PC-9 (cell line): Measurements from ENCODE around the gene MESP2. TPM values are rescaled to one million over a fixed set of nuclear protein-coding genes. Genes with fewer than 3 reads are reported as not detected.

Experiments used
- BruUV-seq: library from RNA; stranded (reverse); fragments of 400-500 nt; replicated peaks from 2 replicates; lab custom pipeline; 2021; lab: Mats Ljungman, UMichigan
- CTCF ChIA-PET: fragments of 300-600 bp; sonication (Branson Sonifier 250); formaldehyde crosslinking; loops from one replicate; lab custom pipeline; 2022; ENCODE audit warnings: antibody characterized with exemption; lab: Charles Lee
- POLR2A ChIA-PET: fragments of 300-600 bp; sonication (Branson Sonifier 250); formaldehyde crosslinking; loops from one replicate; lab custom pipeline; 2022; ENCODE audit warnings: antibody characterized with exemption; ENCODE audit not compliant: unreplicated experiment; lab: Charles Lee
- DNase-seq, 2 experiments: peaks; one replicate each; pipeline versions ENCODE4 v3.0.0 to v3.0.0-alpha.2; 2015 to 2022; ENCODE audit warnings: mixed read lengths in 1 of 2
- H2AFZ ChIP-seq: fragments of 200-600 bp; sonication (generic); 2 replicates; pipeline ENCODE4 v1.8.1; 2017; ENCODE audit warnings: antibody characterized with exemption
- H3F3A ChIP-seq: fragments of 200-600 bp; sonication (generic); 2 replicates; pipeline ENCODE4 v1.8.1; 2017; ENCODE audit warnings: antibody characterized with exemption, mild to moderate bottlenecking, low read depth; ENCODE audit not compliant: insufficient read depth
- H3K27ac ChIP-seq: fragments of 200-600 bp; sonication (generic); 2 replicates; pipeline ENCODE4 v1.6.1; 2016; ENCODE audit warnings: mixed run types
- H3K27me3 ChIP-seq: fragments of 200-600 bp; sonication (generic); 2 replicates; pipeline ENCODE4 v1.6.1; 2016; ENCODE audit warnings: low read depth, mixed run types; ENCODE audit not compliant: insufficient read depth
- H3K36me3 ChIP-seq: fragments of 200-600 bp; sonication (generic); 2 replicates; pipeline ENCODE4 v1.6.1; 2016; ENCODE audit warnings: low read depth, mixed run types
- H3K4me1 ChIP-seq: fragments of 200-600 bp; sonication (generic); replicated peaks from 2 replicates; pipeline ENCODE4 v1.6.1; 2016; ENCODE audit warnings: mixed run types; ENCODE audit not compliant: insufficient read depth
- H3K4me2 ChIP-seq: fragments of 200-600 bp; sonication (generic); 2 replicates; pipeline ENCODE4 v1.6.1; 2017; ENCODE audit warnings: mixed run types
- H3K4me3 ChIP-seq: fragments of 200-600 bp; sonication (generic); 2 replicates; pipeline ENCODE4 v1.6.1; 2016; ENCODE audit warnings: mixed run types
- H3K79me2 ChIP-seq: fragments of 200-600 bp; sonication (generic); 2 replicates; pipeline ENCODE4 v1.6.1; 2017; ENCODE audit warnings: low read depth, mixed run types
- H3K9me2 ChIP-seq: fragments of 200-600 bp; sonication (generic); 2 replicates; pipeline ENCODE4 v1.8.1; 2017; ENCODE audit warnings: mild to moderate bottlenecking; ENCODE audit not compliant: insufficient read depth
- H3K9me3 ChIP-seq: fragments of 200-600 bp; sonication (generic); 2 replicates; pipeline ENCODE4 v1.8.1; 2016; ENCODE audit warnings: low read depth; ENCODE audit not compliant: insufficient read depth
- H4K20me1 ChIP-seq: fragments of 200-600 bp; sonication (generic); 2 replicates; pipeline ENCODE4 v1.8.1; 2017; ENCODE audit not compliant: insufficient read depth
- CTCF ChIP-seq: fragments of 200-600 bp; sonication (generic); conservative IDR thresholded peaks from 2 replicates; pipeline ENCODE4 v1.6.1; 2017; ENCODE audit warnings: mixed run types, antibody characterized with exemption, mild to moderate bottlenecking, moderate library complexity
- EZH2 ChIP-seq: fragments of 200-600 bp; sonication (generic); IDR thresholded peaks from 2 replicates; pipeline ENCODE4 v1.8.0; 2017; ENCODE audit warnings: antibody characterized with exemption, low read depth
- intact Hi-C: fragments of 100-400 bp; cut with micrococcal nuclease; formaldehyde crosslinking; loops from one replicate; pipeline ENCODE4 v1.10.0; 2022; ENCODE audit not compliant: unreplicated experiment
- total RNA-seq: library from RNA; stranded (reverse); gene quantifications from 2 replicates; pipeline ENCODE4 v1.2.3, GENCODE V29; 2021

Gene MESP2
- total RNA-seq, 1 experiment from 2014 or later, result 1.3 TPM

GRCh38 chr15:89799918-89800498 is 23.9 kb downstream of the MESP2 start:
- Histone ChIP-seq H3K27me3 (no peaks in the 10 kb centered on the region), H3K79me2 (no peaks in the 10 kb centered on the region), H3K4me1 (peaks cover 5% of the 10 kb centered on the region), H4K20me1 (no peaks in the 10 kb centered on the region), H3K27ac (no peak overlapping the region), H3K4me2 (no peak overlapping the region), H3K4me3 (no peak overlapping the region), H3K9me3 (no peaks in the 10 kb centered on the region), H3K9me2 (no peaks in the 10 kb centered on the region), H2AFZ (no peak overlapping the region), H3F3A (peaks cover 28% of the 10 kb centered on the region), H3K36me3 (peaks cover 44% of the 10 kb centered on the region)
- no peak for DNase-seq
- CTCF ChIA-PET, result no interaction called here
- POLR2A ChIA-PET, result no interaction called here
- no TSS peak for BruUV-seq
- TF ChIP-seq EZH2, result no peak
- no peak for TF ChIP-seq CTCF
- intact Hi-C loops, result loop anchor here (5.0 kb wide), 1 partner anchor 38 kb away; no protein-coding TSS in a partner anchor

- Histone ChIP-seq H3K27me3 (no peaks in the 10 kb centered on the region), H3K36me3 (peaks cover 44% of the 10 kb centered on the region), H3K4me2 (no peak overlapping the region), H3F3A (peaks cover 26% of the 10 kb centered on the region), H3K4me1 (no peaks in the 10 kb centered on the region), H2AFZ (no peak overlapping the region), H3K9me3 (no peaks in the 10 kb centered on the region), H3K9me2 (no peaks in the 10 kb centered on the region), H4K20me1 (no peaks in the 10 kb centered on the region), H3K79me2 (peaks cover 6% of the 10 kb centered on the region), H3K27ac (no peak overlapping the region), H3K4me3 (no peak overlapping the region)
- no TSS peak for BruUV-seq
- no peak for DNase-seq
- TF ChIP-seq EZH2 (no peak), CTCF (no peak)
- CTCF ChIA-PET, result no interaction called here
- intact Hi-C loops, result no loop called here
- POLR2A ChIA-PET, result no interaction called here
Measured at GRCh38 chr15:89801471-89802195, 25.5 kb downstream of the MESP2 start.

GRCh38 chr15:89802231-89802928 is 26.2 kb downstream of the MESP2 start:
- ChIA-PET CTCF (no interaction called here), POLR2A (no interaction called here)
- no peak overlapping the region for H3K4me3 ChIP-seq
- DNase-seq, result no peak
- intact Hi-C loops, result no loop called here
- H2AFZ ChIP-seq, result no peak overlapping the region
- H3K27me3 ChIP-seq, result no peaks in the 10 kb centered on the region
- peaks cover 20% of the 10 kb centered on the region; the same call in 1 of the 2 replicates for H3F3A ChIP-seq
- BruUV-seq, result no TSS peak
- no peaks in the 10 kb centered on the region for H3K4me1 ChIP-seq
- peaks cover 13% of the 10 kb centered on the region for H3K79me2 ChIP-seq
- no peaks in the 10 kb centered on the region for H4K20me1 ChIP-seq
- H3K9me3 ChIP-seq, result no peaks in the 10 kb centered on the region
- H3K36me3 ChIP-seq, result peaks cover 36% of the 10 kb centered on the region
- H3K9me2 ChIP-seq, result no peaks in the 10 kb centered on the region
- H3K4me2 ChIP-seq, result no peak overlapping the region
- TF ChIP-seq EZH2, result no peak
- TF ChIP-seq CTCF, result no peak
- H3K27ac ChIP-seq, result no peak overlapping the region
